SH-SY5Y (cell line): Measurements from ENCODE around the gene TMTC4.

ENCODE experiments used
- GATA2 ChIP-seq: IDR thresholded peaks from 2 replicates; pipeline ENCODE4 v1.6.1; 2011; ENCODE audit warnings: mild to moderate bottlenecking, low read depth, low read length
- GATA3 ChIP-seq: IDR thresholded peaks from 2 replicates; pipeline ENCODE4 v1.6.1; 2011; ENCODE audit warnings: low read depth, mild to moderate bottlenecking, low read length, moderate library complexity

- no peak for TF ChIP-seq GATA3
- TF ChIP-seq GATA2, result no peak
These were observed 14.6 kb upstream of the TMTC4 start for GRCh38 chr13:100689191-100689590.
